ENCODE results near the gene PICALM. TPM values are rescaled to one million over a fixed set of nuclear protein-coding genes. Genes with fewer than 3 reads are reported as not detected.
A peak's percentile ranks its signal among the peaks of the same experiment; 100 is the strongest.

Gene PICALM
- total and polyA plus RNA-seq, 8 donors, result 35.1 to 687 (median 150) TPM

DNA sequence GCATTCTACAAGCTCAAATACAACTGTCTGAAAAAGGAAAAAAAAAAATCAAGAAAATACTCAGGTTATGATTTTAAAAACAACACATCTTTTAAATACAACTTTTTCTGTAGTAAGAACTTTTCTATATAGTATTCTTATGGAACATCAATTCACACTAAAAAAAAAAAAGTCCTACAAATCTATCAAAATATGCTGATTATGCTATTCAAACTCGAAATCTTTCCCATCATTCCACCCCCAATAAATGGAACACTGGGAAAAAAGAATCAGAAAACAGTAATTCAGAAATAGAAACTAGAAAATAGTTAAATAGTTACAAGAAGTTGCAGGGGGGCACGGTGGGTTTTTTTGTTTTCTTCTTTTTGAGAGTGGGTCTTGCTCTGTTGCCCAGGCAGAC lies 77.4 kb downstream of the PICALM start:
- Histone ChIP-seq H3K36me3 (peaks cover 8 to 82% (median 79%) of the 10 kb centered on the region in 4 donors), H3K4me1 (peaks cover 0 to 16% (median 0%) of the 10 kb centered on the region in 4 donors), H3K4me3 (no peak overlapping the region), H3K27me3 (no peaks in the 10 kb centered on the region), H3K9me3 (no peaks in the 10 kb centered on the region), H3K27ac (no peak overlapping the region)
- intact Hi-C loops (cut with DNase I; ENCODE audit: low total_unique reads), result no loop called here
- WGBS, 5 donors, result 88 to 98% (median 96%) methylated on average over 2 of the region's 2 CpGs
- no peak for DNase-seq
- TF ChIP-seq EP300 (IDR thresholded peaks at IDR 0.05), result no peak
- TF ChIP-seq POLR2A (IDR thresholded peaks at IDR 0.05), result no peak
- TF ChIP-seq, protein P1, sequence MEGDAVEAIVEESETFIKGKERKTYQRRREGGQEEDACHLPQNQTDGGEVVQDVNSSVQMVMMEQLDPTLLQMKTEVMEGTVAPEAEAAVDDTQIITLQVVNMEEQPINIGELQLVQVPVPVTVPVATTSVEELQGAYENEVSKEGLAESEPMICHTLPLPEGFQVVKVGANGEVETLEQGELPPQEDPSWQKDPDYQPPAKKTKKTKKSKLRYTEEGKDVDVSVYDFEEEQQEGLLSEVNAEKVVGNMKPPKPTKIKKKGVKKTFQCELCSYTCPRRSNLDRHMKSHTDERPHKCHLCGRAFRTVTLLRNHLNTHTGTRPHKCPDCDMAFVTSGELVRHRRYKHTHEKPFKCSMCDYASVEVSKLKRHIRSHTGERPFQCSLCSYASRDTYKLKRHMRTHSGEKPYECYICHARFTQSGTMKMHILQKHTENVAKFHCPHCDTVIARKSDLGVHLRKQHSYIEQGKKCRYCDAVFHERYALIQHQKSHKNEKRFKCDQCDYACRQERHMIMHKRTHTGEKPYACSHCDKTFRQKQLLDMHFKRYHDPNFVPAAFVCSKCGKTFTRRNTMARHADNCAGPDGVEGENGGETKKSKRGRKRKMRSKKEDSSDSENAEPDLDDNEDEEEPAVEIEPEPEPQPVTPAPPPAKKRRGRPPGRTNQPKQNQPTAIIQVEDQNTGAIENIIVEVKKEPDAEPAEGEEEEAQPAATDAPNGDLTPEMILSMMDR (IDR thresholded peaks at IDR 0.05), result no peak
- no peak for TF ChIP-seq POLR2AphosphoS5 (IDR thresholded peaks at IDR 0.05)

DNA sequence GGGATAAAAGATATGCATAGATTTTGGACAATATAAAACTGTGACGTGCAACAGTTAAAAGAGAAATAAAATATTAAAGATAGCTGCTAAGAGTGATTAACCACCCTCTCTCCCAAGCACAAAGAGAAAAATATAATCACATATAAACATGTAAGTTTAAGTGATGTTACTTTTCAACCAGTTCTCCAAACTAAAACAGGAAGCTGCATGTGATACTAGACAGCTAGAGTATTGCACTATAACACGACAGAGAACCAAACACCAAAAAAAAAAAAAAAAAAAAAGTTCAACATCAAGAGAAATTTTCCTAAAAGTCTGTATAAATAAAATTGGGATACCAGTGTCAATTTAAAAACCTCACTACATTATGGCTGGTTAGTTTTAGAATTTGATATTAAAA lies 79.1 kb downstream of the PICALM start:
- no peak overlapping the region for H3K27ac ChIP-seq
- no peak overlapping the region for H3K4me3 ChIP-seq
- WGBS, 5 donors, result 71 to 80% (median 75%) methylated on average over 2 of the region's 2 CpGs
- no peaks in the 10 kb centered on the region for H3K9me3 ChIP-seq
- TF ChIP-seq POLR2AphosphoS5 (IDR thresholded peaks at IDR 0.05) (no peak), POLR2A (IDR thresholded peaks at IDR 0.05) (no peak), EP300 (IDR thresholded peaks at IDR 0.05) (no peak)
- TF ChIP-seq, protein P1 (IDR thresholded peaks at IDR 0.05), result no peak
- H3K4me1 ChIP-seq, result peaks cover 0 to 16% (median 3%) of the 10 kb centered on the region in 4 donors
- intact Hi-C loops (cut with DNase I; ENCODE audit: low total_unique reads), result no loop called here
- DNase-seq, result no peak
- no peaks in the 10 kb centered on the region for H3K27me3 ChIP-seq
- H3K36me3 ChIP-seq, result peaks cover 8 to 75% (median 68%) of the 10 kb centered on the region in 4 donors

DNA sequence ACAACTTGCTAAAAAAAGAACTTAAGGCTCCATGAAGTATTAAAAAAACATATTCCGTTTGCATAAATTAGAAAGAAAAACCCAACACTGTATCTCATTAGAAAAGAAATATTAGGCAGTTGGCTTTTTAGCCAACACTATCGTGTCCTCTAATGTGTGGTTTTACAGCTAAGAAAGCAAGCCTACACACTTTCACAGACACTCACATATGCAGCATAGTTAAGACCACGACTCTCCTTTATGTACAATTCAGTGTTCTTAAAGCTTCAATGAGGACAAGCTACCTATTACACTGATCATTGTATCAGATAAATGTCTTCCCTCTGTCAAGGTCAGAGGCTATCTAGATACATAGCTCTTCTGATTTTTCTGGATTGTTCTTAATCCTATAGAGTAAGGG lies 80.1 kb downstream of the PICALM start:
- WGBS, 5 donors, result 77 to 86% (median 83%) methylated on average over 3 of the region's 3 CpGs
- TF ChIP-seq POLR2AphosphoS5 (IDR thresholded peaks at IDR 0.05), result no peak
- Histone ChIP-seq H3K36me3 (peaks cover 5 to 72% (median 59%) of the 10 kb centered on the region in 4 donors), H3K4me1 (peaks cover 0 to 16% (median 7%) of the 10 kb centered on the region in 4 donors), H3K27ac (no peak overlapping the region), H3K27me3 (no peaks in the 10 kb centered on the region), H3K9me3 (no peaks in the 10 kb centered on the region), H3K4me3 (no peak overlapping the region)
- DNase-seq, result no peak
- intact Hi-C loops (cut with DNase I; ENCODE audit: low total_unique reads), result no loop called here

DNA sequence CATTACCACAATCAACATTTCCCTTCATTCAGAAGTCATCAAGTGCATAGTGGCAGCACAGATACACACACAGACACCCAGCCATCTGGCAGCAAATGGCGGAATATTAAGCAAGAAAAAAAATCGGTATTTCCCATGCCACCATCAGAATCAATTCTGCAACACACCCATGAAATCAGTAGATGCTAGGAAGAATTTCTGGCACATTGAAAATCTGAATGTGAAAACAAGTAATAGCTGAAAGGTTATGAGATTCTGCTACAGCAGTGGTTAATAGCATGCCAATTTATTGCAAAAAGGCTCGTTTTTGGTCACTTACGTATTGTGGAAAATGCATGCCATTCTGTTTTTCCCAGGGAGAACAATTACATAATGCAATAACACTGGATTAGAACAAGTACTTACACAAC lies 91.1 kb downstream of the PICALM start:
- TF ChIP-seq EP300 (IDR thresholded peaks at IDR 0.05) (no peak), POLR2A (IDR thresholded peaks at IDR 0.05) (no peak), POLR2AphosphoS5 (IDR thresholded peaks at IDR 0.05) (peak in 1 of 3 donors; percentile 8)
- TF ChIP-seq, protein P1 (IDR thresholded peaks at IDR 0.05), result no peak
- H3K27ac ChIP-seq, result peak overlapping the region in 1 of 5 donors; percentile 3
- H3K9me3 ChIP-seq, result no peaks in the 10 kb centered on the region
- peaks cover 0 to 19% (median 5%) of the 10 kb centered on the region in 4 donors for H3K4me1 ChIP-seq
- intact Hi-C loops (cut with DNase I; ENCODE audit: low total_unique reads), result no loop called here
- H3K4me3 ChIP-seq, result no peak overlapping the region
- no peaks in the 10 kb centered on the region for H3K27me3 ChIP-seq
- no peak for DNase-seq
- WGBS, 5 donors, result 72 to 82% (median 79%) methylated on average over 4 of the region's 4 CpGs
- peaks cover 30 to 95% (median 78%) of the 10 kb centered on the region in 4 donors for H3K36me3 ChIP-seq

DNA sequence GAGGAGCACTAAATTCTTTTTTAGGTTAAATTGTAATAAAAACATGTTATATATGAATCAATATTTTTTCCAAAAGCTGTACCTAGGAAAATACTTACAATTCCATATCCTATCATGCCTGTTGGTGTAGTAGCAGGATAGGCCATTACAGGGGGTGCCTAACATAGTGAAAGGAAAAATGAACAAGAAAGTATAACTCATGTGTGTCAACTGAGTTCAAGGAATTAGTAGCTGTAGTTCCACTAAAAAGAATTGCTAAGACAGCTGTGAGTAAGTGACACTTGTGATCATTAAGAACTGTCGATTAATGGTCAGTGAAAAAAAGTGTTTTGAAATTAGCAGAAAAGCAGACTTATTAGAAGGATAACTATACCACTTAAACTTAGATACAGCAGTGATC lies 92.4 kb downstream of the PICALM start:
- H3K4me1 ChIP-seq, result peaks cover 0 to 19% (median 5%) of the 10 kb centered on the region in 4 donors
- no peaks in the 10 kb centered on the region for H3K27me3 ChIP-seq
- 82 to 94% (median 87%) methylated on average over 1 of the region's 1 CpG for WGBS, 5 donors
- peaks cover 26 to 98% (median 83%) of the 10 kb centered on the region in 4 donors for H3K36me3 ChIP-seq
- H3K9me3 ChIP-seq, result no peaks in the 10 kb centered on the region
- H3K27ac ChIP-seq, result no peak overlapping the region
- TF ChIP-seq EP300 (IDR thresholded peaks at IDR 0.05) (no peak), POLR2AphosphoS5 (IDR thresholded peaks at IDR 0.05) (no peak), POLR2A (IDR thresholded peaks at IDR 0.05) (no peak)
- TF ChIP-seq, protein P1 (IDR thresholded peaks at IDR 0.05), result no peak
- DNase-seq, result no peak
- intact Hi-C loops (cut with DNase I; ENCODE audit: low total_unique reads), result no loop called here
- H3K4me3 ChIP-seq, result no peak overlapping the region
